K562 (cell line): Measurements from ENCODE around the gene ZNF679. TPM values are rescaled to one million over a fixed set of nuclear protein-coding genes. Genes with fewer than 3 reads are reported as not detected.

Source experiments
- ATAC-seq: fragments of 200-7000 bp; cut with Tn5 transposase; 3 replicates; pipeline ENCODE4 v1.9.1; 2020; ENCODE audit warnings: moderate library complexity
- BruUV-seq: library from RNA; stranded (reverse); fragments of 400-500 nt; replicated peaks from 2 replicates; lab custom pipeline; 2021; lab: Mats Ljungman, UMichigan
- CTCF ChIA-PET: fragments of 300-600 bp; formaldehyde crosslinking; extraction: SDS; loops from one replicate; lab custom pipeline; 2021; ENCODE audit warnings: low intra/inter-chr PET ratio; lab: Yijun Ruan, JAX
- POLR2A ChIA-PET: fragments of 300-600, 350-650 bp; sonication (Branson Sonifier 250); formaldehyde crosslinking; extraction: SDS; loops from one replicate; lab custom pipeline; 2021; ENCODE audit warnings: antibody characterized with exemption, inconsistent platforms; lab: Yijun Ruan, JAX
- DNase-seq, 4 experiments: peaks; one replicate each; pipeline versions ENCODE4 v3.0.0 to v3.0.0-alpha.2; 2011 to 2018; ENCODE audit warnings: low spot score in 3 of 4, mixed read lengths in 3 of 4; ENCODE audit errors: extremely low read depth in 1 of 4
- FAIRE-seq: peaks from 2 replicates; lab custom pipeline; 2011; peaks lifted over from hg19 to GRCh38; lab: Jason Lieb, UNC
- H2AFZ ChIP-seq: 2 replicates; pipeline ENCODE4 v1.6.0; 2011; ENCODE audit warnings: low read depth, low read length, control low read depth, inconsistent platforms
- H3K27ac ChIP-seq: fragments of 200-600 bp; 3 replicates; pipeline ENCODE4 v1.8.0; 2011; ENCODE audit warnings: low read depth, mild to moderate bottlenecking, control low read depth, inconsistent platforms, low read length, moderate library complexity, mixed read lengths; ENCODE audit errors: extremely low read depth
- H3K27me3 ChIP-seq, 2 experiments: fragments of 300-600 bp in 1 of 2; 2 replicates in 1 of 2; 3 replicates in 1 of 2; pipeline versions ENCODE4 v1.6.0 to v1.8.0; 2011; ENCODE audit warnings: inconsistent platforms in 2 of 2, low read length in 2 of 2, mild to moderate bottlenecking in 1 of 2, mixed read lengths in 1 of 2, moderate library complexity in 1 of 2; ENCODE audit not compliant: control insufficient read depth in 2 of 2, insufficient read depth in 2 of 2
- H3K36me3 ChIP-seq: fragments of 300-600 bp; 3 replicates; pipeline ENCODE4 v1.8.0; 2011; ENCODE audit warnings: mild to moderate bottlenecking, low read length, inconsistent platforms; ENCODE audit not compliant: control insufficient read depth, insufficient read depth
- H3K4me1 ChIP-seq, 2 experiments: fragments of 200-600 bp in 1 of 2; replicated peaks in 1 of 2; 2 replicates in 1 of 2; 3 replicates in 1 of 2; pipeline versions ENCODE4 v1.5.1 to v1.8.0; 2011; ENCODE audit warnings: inconsistent platforms in 2 of 2, low read length in 2 of 2, mild to moderate bottlenecking in 1 of 2, mixed read lengths in 1 of 2, moderate library complexity in 1 of 2; ENCODE audit not compliant: control insufficient read depth in 2 of 2, insufficient read depth in 2 of 2
- H3K4me2 ChIP-seq: 2 replicates; pipeline ENCODE4 v1.6.1; 2011; ENCODE audit warnings: low read length, control low read depth, inconsistent platforms, mixed read lengths; ENCODE audit not compliant: insufficient read depth
- H3K4me3 ChIP-seq: fragments of 200-600 bp; sonication (generic), shearing (Covaris generic); 2 replicates; pipeline ENCODE4 v1.5.1; 2016; ENCODE audit warnings: control low read depth, inconsistent platforms
- H3K79me2 ChIP-seq: fragments of 200-600 bp; 3 replicates; pipeline ENCODE4 v1.8.0; 2011; ENCODE audit warnings: low read length, inconsistent platforms; ENCODE audit not compliant: control insufficient read depth, insufficient read depth
- H3K9ac ChIP-seq, 2 experiments: 2 replicates each; pipeline versions ENCODE4 v1.6.0 to v1.6.1; 2011; ENCODE audit warnings: low read depth in 2 of 2, low read length in 2 of 2, control low read depth in 1 of 2, inconsistent platforms in 1 of 2, mild to moderate bottlenecking in 1 of 2, mixed read lengths in 1 of 2; ENCODE audit not compliant: insufficient read depth in 1 of 2
- H3K9me1 ChIP-seq: one replicate; pipeline ENCODE4 v1.6.0; 2011; ENCODE audit warnings: inconsistent platforms, mild to moderate bottlenecking, low read length, moderate library complexity; ENCODE audit not compliant: control insufficient read depth, insufficient read depth
- H3K9me3 ChIP-seq: replicated peaks from 2 replicates; pipeline ENCODE4 v1.5.1; 2011; ENCODE audit warnings: low read depth, low read length, inconsistent platforms; ENCODE audit not compliant: control insufficient read depth, insufficient read depth
- H4K20me1 ChIP-seq: replicated peaks from 2 replicates; pipeline ENCODE4 v1.6.1; 2011; ENCODE audit warnings: low read length, inconsistent platforms, mixed read lengths; ENCODE audit not compliant: control insufficient read depth, insufficient read depth
- AFF1 ChIP-seq, 2 experiments: fragments of 450-650 bp; IDR thresholded peaks; 2 replicates each; pipeline ENCODE4 v1.6.1; 2018; ENCODE audit warnings: mild to moderate bottlenecking in 2 of 2, low read depth in 1 of 2; ENCODE audit not compliant: partially characterized antibody in 2 of 2
- DLX4 ChIP-seq: fragments of 250-450 bp; sonication (Bioruptor Pico); IDR thresholded peaks from 2 replicates; pipeline ENCODE4 v1.6.1; 2021; ENCODE audit warnings: mild to moderate bottlenecking
- ERF ChIP-seq: fragments of 450-650 bp; formaldehyde crosslinking; IDR thresholded peaks from 2 replicates; pipeline ENCODE4 v1.4.0; 2020; ENCODE audit warnings: mild to moderate bottlenecking, mixed read lengths
- ZFP36 ChIP-seq: fragments of 150-350 bp; IDR thresholded peaks from 2 replicates; pipeline ENCODE4 v1.6.1; 2018; ENCODE audit warnings: low read length, low read depth; ENCODE audit not compliant: partially characterized antibody
- ZNF140 ChIP-seq: fragments of 250-450 bp; sonication (Bioruptor Pico); IDR thresholded peaks from 2 replicates; pipeline ENCODE4 v1.8.0; 2021; ENCODE audit warnings: moderate library complexity, mild to moderate bottlenecking, inconsistent platforms
- ZNF274 ChIP-seq: IDR thresholded peaks from 2 replicates; pipeline ENCODE4 v1.6.1; 2011; ENCODE audit warnings: low read depth, mild to moderate bottlenecking, low read length, moderate library complexity, borderline replicate concordance
- WGBS: fragments of 100-300 bp; shearing (Covaris generic); methylation state at CpG from one replicate; pipeline ENCODE4 v1.1.6; 2016; ENCODE audit warnings: low coverage, mixed read lengths; ENCODE audit not compliant: insufficient coverage; ENCODE audit errors: missing lambda C conversion rate; 5-methylcytosine and 5-hydroxymethylcytosine counted together
- in situ Hi-C: fragments of 300-500 bp; cut with MboI; formaldehyde crosslinking; loops from 4 replicates; pipeline ENCODE4 v1.15.0; 2018; ENCODE audit warnings: inconsistent platforms, mixed read lengths
- intact Hi-C: fragments of 100-400 bp; cut with micrococcal nuclease; formaldehyde crosslinking; loops from 2 replicates; pipeline ENCODE4 v1.14.2; 2022
- polyA plus RNA-seq, 8 experiments: library from polyadenylated mRNA; depleted of rRNA in 4 of 8; stranded (reverse) in 5 of 8; unstranded in 3 of 8; fragments of >200 nt; fragmentation: Nextera tagmentation in 2 of 8; fragmentation: Illumina TruSeq in 1 of 8; extraction: Ambion mirVana in 2 of 8; extraction: Trizol in 1 of 8; gene quantifications; 2 replicates each; pipeline versions ENCODE4 v1.2.1 to v1.2.3, GENCODE V29; 2011 to 2014; ENCODE audit warnings: inconsistent platforms in 1 of 8, missing spikeins in 1 of 8
- total RNA-seq, 7 experiments: library from RNA; depleted of rRNA in 6 of 7; stranded (reverse); fragments of >200 nt in 6 of 7; fragmentation: Illumina TruSeq in 2 of 7; extraction: Trizol in 2 of 7; gene quantifications; 2 replicates each; pipeline versions ENCODE4 v1.2.1 to v1.2.3, GENCODE V29; 2011 to 2021; ENCODE audit warnings: low replicate concordance in 1 of 7

The ZNF679 gene
- total and polyA plus RNA-seq, 9 of the 15 experiments (the other 6 are each of a cell fraction or from before 2014, with no cell fraction given), result not detected

GRCh38 chr7:64223366-64223765 lies 4.9 kb upstream of the ZNF679 start (continued):
- TF ChIP-seq AFF1 (IDR thresholded peaks at IDR 0.05; ENCODE audit: low read depth in 1 of 2, partially characterized antibody in 2 of 2) (no peak), DLX4 (no peak), ERF (CRISPR knock-in tag) (no peak)

GRCh38 chr7:64266341-64266919 lies 38.2 kb downstream of the ZNF679 start:
- 0% methylated on average over 1 of the region's 1 CpG for WGBS
- POLR2A ChIA-PET, result no interaction called here
- no peak for ATAC-seq

More at GRCh38 chr7:64266341-64266919, 38.2 kb downstream of the ZNF679 start:
- BruUV-seq, result no TSS peak
- H3K79me2 ChIP-seq, result no peaks in the 10 kb centered on the region
- CTCF ChIA-PET, result no interaction called here
- in situ Hi-C loops, result no loop called here
- H4K20me1 ChIP-seq, result no peaks in the 10 kb centered on the region
- DNase-seq (no peak), FAIRE-seq (no peak)
- H3K9me1 ChIP-seq, result no peaks in the 10 kb centered on the region
- H3K9me3 ChIP-seq, result no peaks in the 10 kb centered on the region
- intact Hi-C loops, result no loop called here
- H3K4me2 ChIP-seq, result no peak overlapping the region
- H3K27ac ChIP-seq, result no peak overlapping the region
- H3K36me3 ChIP-seq, result no peaks in the 10 kb centered on the region
- H3K9ac ChIP-seq, result no peak overlapping the region
- H3K4me1 ChIP-seq, result no peaks in the 10 kb centered on the region
- H3K27me3 ChIP-seq, result no peaks in the 10 kb centered on the region
- TF ChIP-seq ZFP36 (no peak), ZNF274 (peak; percentile 92), ZNF140 (CRISPR knock-in tag) (no peak)
- no peak overlapping the region for H3K4me3 ChIP-seq
- no peak overlapping the region for H2AFZ ChIP-seq
